EH (cell line): ENCODE results near the gene METTL26.

Experiments
- DNase-seq: peaks from one replicate; pipeline ENCODE4 v3.0.0-alpha.2; 2015; ENCODE audit warnings: low read depth

METTL26 gene

GRCh38 chr16:674968-675883 is 39.1 kb upstream of the METTL26 start, which contains the start of gene RHBDL1:
Gene RHBDL1 (plus strand): TSS chr16:675671. CDS start chr16:675791, 120 bp downstream.
- DNase-seq: peak; percentile 53

- DNase-seq: no peak
Observed at GRCh38 chr16:674214-674881, 38.2 kb upstream of the METTL26 start.

- DNase-seq: no peak
Observed at GRCh38 chr16:673399-673991, 37.4 kb upstream of the METTL26 start.

GRCh38 chr16:672851-673250 is 36.7 kb upstream of the METTL26 start:
- no peak for DNase-seq

- DNase-seq: no peak
Observed at GRCh38 chr16:672371-672770, 36.3 kb upstream of the METTL26 start.

GRCh38 chr16:671353-672131 is 35.4 kb upstream of the METTL26 start:
- DNase-seq: no peak

- no peak for DNase-seq
Observed at GRCh38 chr16:670485-671352, 34.6 kb upstream of the METTL26 start.

- DNase-seq: no peak
Observed at GRCh38 chr16:669666-670065, 33.6 kb upstream of the METTL26 start.

- DNase-seq: peak; percentile 17
Observed at GRCh38 chr16:668519-669171, 32.5 kb upstream of the METTL26 start.

GRCh38 chr16:667780-668518 is 31.8 kb upstream of the METTL26 start, which contains the start of gene RHOT2:
Gene RHOT2 (plus strand): TSS chr16:668132. CDS start chr16:668200, 68 bp downstream.
- peak; percentile 90 for DNase-seq

- no peak for DNase-seq
Observed at GRCh38 chr16:667113-667779, 31.1 kb upstream of the METTL26 start.

- no peak for DNase-seq
Observed at GRCh38 chr16:666572-666971, 30.5 kb upstream of the METTL26 start.

GRCh38 chr16:662597-662996 is 26.5 kb upstream of the METTL26 start:
- no peak for DNase-seq

- no peak for DNase-seq
Observed at GRCh38 chr16:662095-662494, 26.0 kb upstream of the METTL26 start.

GRCh38 chr16:661184-661821 is 25.2 kb upstream of the METTL26 start:
- no peak for DNase-seq

- DNase-seq: peak; percentile 87
Observed at GRCh38 chr16:660459-661183, 24.5 kb upstream of the METTL26 start.

- DNase-seq: no peak
Observed at GRCh38 chr16:660132-660458, 24.0 kb upstream of the METTL26 start.

GRCh38 chr16:659618-660017 is 23.5 kb upstream of the METTL26 start:
- DNase-seq: no peak
